ENCODE data around the gene GPRIN1. TPM values are rescaled to one million over a fixed set of nuclear protein-coding genes. Genes with fewer than 3 reads are reported as not detected.

GPRIN1 gene
- total and polyA plus RNA-seq, 7 donors = 0.18 to 1.2 (median 0.30) TPM

GRCh38 chr5:176574297-176574591 lies 35.7 kb downstream of the GPRIN1 start:
- Histone ChIP-seq H3K36me3 (ENCODE audit: insufficient read depth in 1 of 2, low read depth in 1 of 2) (no peaks in the 10 kb centered on the region), H3K4me1 (no peaks in the 10 kb centered on the region), H3K27ac (no peak overlapping the region), H3K27me3 (ENCODE audit: insufficient read depth in 3 of 3, low read length in 2 of 3) (peaks cover 0 to 3% (median 0%) of the 10 kb centered on the region in 3 donors), H3K9me3 (no peaks in the 10 kb centered on the region), H3K4me3 (no peak overlapping the region)
- WGBS, 3 donors = 39 to 53% (median 39%) methylated on average over 10 of the region's 10 CpGs
- DNase-seq = no peak
- TF ChIP-seq, protein P1, sequence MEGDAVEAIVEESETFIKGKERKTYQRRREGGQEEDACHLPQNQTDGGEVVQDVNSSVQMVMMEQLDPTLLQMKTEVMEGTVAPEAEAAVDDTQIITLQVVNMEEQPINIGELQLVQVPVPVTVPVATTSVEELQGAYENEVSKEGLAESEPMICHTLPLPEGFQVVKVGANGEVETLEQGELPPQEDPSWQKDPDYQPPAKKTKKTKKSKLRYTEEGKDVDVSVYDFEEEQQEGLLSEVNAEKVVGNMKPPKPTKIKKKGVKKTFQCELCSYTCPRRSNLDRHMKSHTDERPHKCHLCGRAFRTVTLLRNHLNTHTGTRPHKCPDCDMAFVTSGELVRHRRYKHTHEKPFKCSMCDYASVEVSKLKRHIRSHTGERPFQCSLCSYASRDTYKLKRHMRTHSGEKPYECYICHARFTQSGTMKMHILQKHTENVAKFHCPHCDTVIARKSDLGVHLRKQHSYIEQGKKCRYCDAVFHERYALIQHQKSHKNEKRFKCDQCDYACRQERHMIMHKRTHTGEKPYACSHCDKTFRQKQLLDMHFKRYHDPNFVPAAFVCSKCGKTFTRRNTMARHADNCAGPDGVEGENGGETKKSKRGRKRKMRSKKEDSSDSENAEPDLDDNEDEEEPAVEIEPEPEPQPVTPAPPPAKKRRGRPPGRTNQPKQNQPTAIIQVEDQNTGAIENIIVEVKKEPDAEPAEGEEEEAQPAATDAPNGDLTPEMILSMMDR (IDR thresholded peaks at IDR 0.05) = no peak
- ATAC-seq = no peak
- intact Hi-C loops (cut with DNase I) = loop anchor here (2.0 to 5.0 kb wide), 2 partner anchors 73 kb away; partner anchors contain the start of gene TSPAN17 (in 2 of the 2)

- TF ChIP-seq, protein P1 (IDR thresholded peaks at IDR 0.05) = peak; percentile 83
- DNase-seq (peak; percentile 69 to 86), ATAC-seq (peak; percentile 81 to 98 (median 92))
- Histone ChIP-seq H3K9me3 (no peaks in the 10 kb centered on the region), H3K36me3 (ENCODE audit: insufficient read depth in 1 of 2, low read depth in 1 of 2) (no peaks in the 10 kb centered on the region), H3K27me3 (ENCODE audit: insufficient read depth in 3 of 3, low read length in 2 of 3) (peaks cover 0 to 3% (median 0%) of the 10 kb centered on the region in 3 donors), H3K27ac (no peak overlapping the region), H3K4me3 (no peak overlapping the region), H3K4me1 (no peaks in the 10 kb centered on the region)
- 36 to 41% (median 39%) methylated on average over 16 to 18 of the region's 18 CpGs for WGBS, 3 donors
- intact Hi-C loops (cut with DNase I) = loop anchor here (2.0 to 5.0 kb wide), 2 partner anchors 73 to 74 kb away; partner anchors contain the start of gene TSPAN17 (in 2 of the 2)
These were observed 36.2 kb downstream of the GPRIN1 start for GRCh38 chr5:176573564-176574296.

GRCh38 chr5:176570044-176570443 lies 39.9 kb downstream of the GPRIN1 start:
- intact Hi-C loops (cut with DNase I) = loop anchor here in 1 of 2 donors (5.0 kb wide), 1 partner anchor 77 kb away; the partner anchor contains the start of gene TSPAN17
- 45 to 50% (median 49%) methylated on average over 6 of the region's 6 CpGs for WGBS, 3 donors
- H3K27ac ChIP-seq = no peak overlapping the region
- TF ChIP-seq, protein P1 (IDR thresholded peaks at IDR 0.05) = no peak
- no peak overlapping the region for H3K4me3 ChIP-seq
- H3K9me3 ChIP-seq = no peaks in the 10 kb centered on the region
- DNase-seq (no peak), ATAC-seq (no peak)
- H3K27me3 ChIP-seq (ENCODE audit: insufficient read depth in 3 of 3, low read length in 2 of 3) = peaks cover 0 to 9% (median 3%) of the 10 kb centered on the region in 3 donors
- H3K36me3 ChIP-seq (ENCODE audit: insufficient read depth in 1 of 2, low read depth in 1 of 2) = no peaks in the 10 kb centered on the region
- H3K4me1 ChIP-seq = no peaks in the 10 kb centered on the region

DNA sequence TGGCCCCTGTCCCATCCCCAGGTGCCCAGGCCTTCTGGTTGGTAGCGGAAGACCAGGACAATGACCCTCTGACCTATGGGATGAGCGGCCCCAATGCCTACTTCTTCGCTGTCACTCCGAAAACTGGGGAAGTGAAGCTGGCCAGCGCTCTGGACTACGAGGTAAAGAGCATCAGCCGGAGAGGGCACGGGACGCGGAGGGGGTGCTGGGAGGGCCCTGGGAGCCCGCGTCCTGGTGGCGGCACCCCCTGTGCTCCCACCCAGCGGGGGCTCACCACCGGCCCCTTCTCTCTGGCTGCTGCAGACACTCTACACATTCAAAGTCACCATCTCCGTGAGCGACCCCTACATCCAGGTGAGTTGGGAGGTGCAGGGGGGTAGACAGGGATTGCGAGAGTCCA lies 41.3 kb downstream of the GPRIN1 start:
- Histone ChIP-seq H3K27me3 (ENCODE audit: insufficient read depth in 3 of 3, low read length in 2 of 3) (peaks cover 0 to 9% (median 2%) of the 10 kb centered on the region in 3 donors), H3K4me1 (no peaks in the 10 kb centered on the region), H3K4me3 (no peak overlapping the region), H3K36me3 (ENCODE audit: insufficient read depth in 1 of 2, low read depth in 1 of 2) (no peaks in the 10 kb centered on the region), H3K9me3 (no peaks in the 10 kb centered on the region), H3K27ac (no peak overlapping the region)
- DNase-seq = no peak
- intact Hi-C loops (cut with DNase I) = no loop called here
- ATAC-seq = no peak
- TF ChIP-seq, protein P1 (IDR thresholded peaks at IDR 0.05) = no peak
- 72 to 78% (median 75%) methylated on average over 15 to 18 of the region's 18 CpGs for WGBS, 3 donors
